ENCODE results near the gene CCDC80. TPM values are rescaled to one million over a fixed set of nuclear protein-coding genes. Genes with fewer than 3 reads are reported as not detected.

The CCDC80 gene
- total and polyA plus RNA-seq, 8 donors, result 42.7 to 247 (median 81.4) TPM

GRCh38 chr3:112602217-112602838 is 38.6 kb downstream of the CCDC80 start:
- H3K27ac ChIP-seq, result no peak overlapping the region
- TF ChIP-seq CTCF (IDR thresholded peaks at IDR 0.05), result no peak
- H3K36me3 ChIP-seq, result peaks cover 0 to 7% of the 10 kb centered on the region in 2 donors
- no peak overlapping the region for H3K4me3 ChIP-seq
- intact Hi-C loops (cut with DNase I), result no loop called here
- no peak for DNase-seq
- H3K4me1 ChIP-seq, result no peaks in the 10 kb centered on the region
- H3K27me3 ChIP-seq, result no peaks in the 10 kb centered on the region
- no peak for ATAC-seq
- no peaks in the 10 kb centered on the region for H3K9me3 ChIP-seq

GRCh38 chr3:112598731-112599130 is 42.2 kb downstream of the CCDC80 start:
- Histone ChIP-seq H3K27me3 (no peaks in the 10 kb centered on the region), H3K36me3 (peaks cover 0 to 15% of the 10 kb centered on the region in 2 donors), H3K27ac (no peak overlapping the region), H3K4me1 (no peaks in the 10 kb centered on the region), H3K4me3 (no peak overlapping the region), H3K9me3 (no peaks in the 10 kb centered on the region)
- ATAC-seq (no peak), DNase-seq (no peak)
- intact Hi-C loops (cut with DNase I), result no loop called here
- TF ChIP-seq CTCF (IDR thresholded peaks at IDR 0.05), result no peak

GRCh38 chr3:112597945-112598344 is 43.0 kb downstream of the CCDC80 start:
- H3K4me1 ChIP-seq, result no peaks in the 10 kb centered on the region
- no peaks in the 10 kb centered on the region for H3K27me3 ChIP-seq
- ATAC-seq, result no peak
- intact Hi-C loops (cut with DNase I), result no loop called here
- peaks cover 0 to 20% of the 10 kb centered on the region in 2 donors for H3K36me3 ChIP-seq
- no peak for TF ChIP-seq CTCF (IDR thresholded peaks at IDR 0.05)
- H3K27ac ChIP-seq, result no peak overlapping the region
- no peaks in the 10 kb centered on the region for H3K9me3 ChIP-seq
- DNase-seq, result no peak
- H3K4me3 ChIP-seq, result no peak overlapping the region

- Histone ChIP-seq H3K27ac (no peak overlapping the region), H3K9me3 (no peaks in the 10 kb centered on the region), H3K27me3 (no peaks in the 10 kb centered on the region), H3K4me3 (no peak overlapping the region), H3K36me3 (peaks cover 0 to 20% of the 10 kb centered on the region in 2 donors), H3K4me1 (no peaks in the 10 kb centered on the region)
- ATAC-seq (no peak), DNase-seq (no peak)
- TF ChIP-seq CTCF (IDR thresholded peaks at IDR 0.05), result no peak
- intact Hi-C loops (cut with DNase I), result no loop called here
Measured at GRCh38 chr3:112594856-112595255, 46.1 kb downstream of the CCDC80 start.

GRCh38 chr3:112593258-112593657 is 47.7 kb downstream of the CCDC80 start:
- no peaks in the 10 kb centered on the region for H3K9me3 ChIP-seq
- no peaks in the 10 kb centered on the region for H3K27me3 ChIP-seq
- peaks cover 0 to 29% of the 10 kb centered on the region in 2 donors for H3K36me3 ChIP-seq
- no peak for DNase-seq
- no peaks in the 10 kb centered on the region for H3K4me1 ChIP-seq
- no peak overlapping the region for H3K4me3 ChIP-seq
- no peak for ATAC-seq
- no peak overlapping the region for H3K27ac ChIP-seq
- intact Hi-C loops (cut with DNase I), result no loop called here
- no peak for TF ChIP-seq CTCF (IDR thresholded peaks at IDR 0.05)
